OCI-LY1 (cell line): Measurements from ENCODE around the gene SNX8.

Source experiments
- H2AFZ ChIP-seq: fragments of 200-600 bp; sonication (generic), shearing (Covaris generic); 2 replicates; pipeline ENCODE4 v1.6.0; 2014; ENCODE audit warnings: antibody characterized with exemption, mild to moderate bottlenecking, low read length
- H3F3A ChIP-seq: fragments of 200-600 bp; sonication (generic), shearing (Covaris generic); 2 replicates; pipeline ENCODE4 v1.6.0; 2014; ENCODE audit warnings: mild to moderate bottlenecking, antibody characterized with exemption, low read length, moderate library complexity; ENCODE audit not compliant: insufficient read depth
- H3K27ac ChIP-seq: fragments of 200-600 bp; sonication (generic); 2 replicates; pipeline ENCODE4 v1.5.1; 2014; ENCODE audit warnings: low read length, mixed run types, mild to moderate bottlenecking, low read depth; ENCODE audit not compliant: poor library complexity, severe bottlenecking
- H3K27me3 ChIP-seq: fragments of 200-600 bp; sonication (generic); 2 replicates; pipeline ENCODE4 v1.6.0; 2014; ENCODE audit warnings: antibody characterized with exemption, mild to moderate bottlenecking, low read length, moderate library complexity; ENCODE audit not compliant: insufficient read depth
- H3K36me3 ChIP-seq: fragments of 200-600 bp; sonication (generic); 2 replicates; pipeline ENCODE4 v1.6.1; 2014; ENCODE audit warnings: mild to moderate bottlenecking, antibody characterized with exemption, low read length, moderate library complexity, mixed read lengths; ENCODE audit not compliant: insufficient read depth
- H3K4me1 ChIP-seq: fragments of 200-600 bp; sonication (generic); 2 replicates; pipeline ENCODE4 v1.5.1; 2014; ENCODE audit warnings: mild to moderate bottlenecking, low read length, moderate library complexity; ENCODE audit not compliant: insufficient read depth, severe bottlenecking
- H3K4me2 ChIP-seq: fragments of 200-600 bp; sonication (generic), shearing (Covaris generic); 2 replicates; pipeline ENCODE4 v1.6.1; 2014; ENCODE audit warnings: low read length
- H3K4me3 ChIP-seq: fragments of 200-600 bp; sonication (generic); 2 replicates; pipeline ENCODE4 v1.5.1; 2014; ENCODE audit warnings: low read length, low read depth, mild to moderate bottlenecking, mixed read lengths; ENCODE audit not compliant: poor library complexity, severe bottlenecking
- H3K79me2 ChIP-seq: fragments of 200-600 bp; shearing (Covaris generic); 2 replicates; pipeline ENCODE4 v1.6.1; 2016; ENCODE audit warnings: mixed run types, low read length, mixed read lengths; ENCODE audit not compliant: insufficient read depth
- H3K9ac ChIP-seq: fragments of 200-600 bp; sonication (generic), shearing (Covaris generic); 2 replicates; pipeline ENCODE4 v1.6.1; 2014; ENCODE audit warnings: mild to moderate bottlenecking, low read length, mixed read lengths
- H3K9me2 ChIP-seq: fragments of 200-600 bp; sonication (generic), shearing (Covaris generic); 2 replicates; pipeline ENCODE4 v1.6.1; 2014; ENCODE audit warnings: low read depth, mild to moderate bottlenecking, low read length, mixed read lengths
- H3K9me3 ChIP-seq: fragments of 200-600 bp; shearing (Covaris generic); 2 replicates; pipeline ENCODE4 v1.6.1; 2014; ENCODE audit warnings: low read length, mixed read lengths
- H4K20me1 ChIP-seq: fragments of 200-600 bp; sonication (generic), shearing (Covaris generic); 2 replicates; pipeline ENCODE4 v1.6.0; 2016; ENCODE audit warnings: mild to moderate bottlenecking, low read length; ENCODE audit not compliant: insufficient read depth
- CTCF ChIP-seq: fragments of 200-600 bp; sonication (generic), shearing (Covaris generic); IDR thresholded peaks from 2 replicates; pipeline ENCODE4 v1.5.1; 2017; ENCODE audit warnings: mild to moderate bottlenecking, antibody characterized with exemption, low read length, moderate library complexity, mixed read lengths
- EZH2 ChIP-seq: fragments of 200-600 bp; sonication (generic), shearing (Covaris generic); IDR thresholded peaks from 2 replicates; pipeline ENCODE4 v1.8.0; 2017; ENCODE audit warnings: borderline replicate concordance, mixed run types, mild to moderate bottlenecking, antibody characterized with exemption, low read length, moderate library complexity, mixed read lengths

SNX8 gene

GRCh38 chr7:2289621-2290020, 24.6 kb downstream of the SNX8 start:
- Histone ChIP-seq H3K36me3 (no peaks in the 10 kb centered on the region; the same call in 1 of the 2 replicates), H4K20me1 (no peaks in the 10 kb centered on the region), H3F3A (no peaks in the 10 kb centered on the region), H3K79me2 (no peaks in the 10 kb centered on the region), H2AFZ (no peak overlapping the region), H3K27me3 (no peaks in the 10 kb centered on the region), H3K4me3 (no peak overlapping the region), H3K4me2 (no peak overlapping the region), H3K9me2 (no peaks in the 10 kb centered on the region), H3K9ac (no peak overlapping the region), H3K4me1 (no peaks in the 10 kb centered on the region), H3K27ac (no peak overlapping the region), H3K9me3 (no peaks in the 10 kb centered on the region)
- TF ChIP-seq EZH2 (no peak), CTCF (no peak)

- H3K4me1 ChIP-seq = no peaks in the 10 kb centered on the region
- no peaks in the 10 kb centered on the region for H3K9me3 ChIP-seq
- no peaks in the 10 kb centered on the region for H4K20me1 ChIP-seq
- no peak overlapping the region for H3K4me2 ChIP-seq
- no peaks in the 10 kb centered on the region for H3K79me2 ChIP-seq
- no peaks in the 10 kb centered on the region for H3F3A ChIP-seq
- H3K27ac ChIP-seq = no peak overlapping the region
- no peaks in the 10 kb centered on the region for H3K9me2 ChIP-seq
- H3K36me3 ChIP-seq = no peaks in the 10 kb centered on the region; the same call in 1 of the 2 replicates
- no peak overlapping the region for H3K4me3 ChIP-seq
- no peaks in the 10 kb centered on the region for H3K27me3 ChIP-seq
- H3K9ac ChIP-seq = no peak overlapping the region
- TF ChIP-seq EZH2 (no peak), CTCF (no peak)
- no peak overlapping the region for H2AFZ ChIP-seq
Measured at GRCh38 chr7:2289111-2289586, 25.1 kb downstream of the SNX8 start.

GRCh38 chr7:2288503-2288902, 25.7 kb downstream of the SNX8 start:
- Histone ChIP-seq H3K27me3 (no peaks in the 10 kb centered on the region), H3K4me1 (no peaks in the 10 kb centered on the region), H2AFZ (no peak overlapping the region), H3K4me3 (no peak overlapping the region), H3K79me2 (no peaks in the 10 kb centered on the region), H3K9me2 (no peaks in the 10 kb centered on the region), H3F3A (no peaks in the 10 kb centered on the region), H3K4me2 (no peak overlapping the region), H3K9ac (no peak overlapping the region), H3K9me3 (no peaks in the 10 kb centered on the region), H3K27ac (no peak overlapping the region), H4K20me1 (no peaks in the 10 kb centered on the region), H3K36me3 (no peaks in the 10 kb centered on the region; the same call in 1 of the 2 replicates)
- TF ChIP-seq EZH2 (no peak), CTCF (no peak)
